NCI-H510A treated with DMSO at 0.1 percent for 48 hours (cell line): ENCODE results near the gene HMGXB3.

Source experiments
- DNase-seq: peaks from one replicate; lab custom pipeline; 2025; lab: John Stamatoyannopoulos, UW

The HMGXB3 gene

GRCh38 chr5:150092159-150092787 lies 91.7 kb downstream of the HMGXB3 start:
- DNase-seq = no peak

DNA sequence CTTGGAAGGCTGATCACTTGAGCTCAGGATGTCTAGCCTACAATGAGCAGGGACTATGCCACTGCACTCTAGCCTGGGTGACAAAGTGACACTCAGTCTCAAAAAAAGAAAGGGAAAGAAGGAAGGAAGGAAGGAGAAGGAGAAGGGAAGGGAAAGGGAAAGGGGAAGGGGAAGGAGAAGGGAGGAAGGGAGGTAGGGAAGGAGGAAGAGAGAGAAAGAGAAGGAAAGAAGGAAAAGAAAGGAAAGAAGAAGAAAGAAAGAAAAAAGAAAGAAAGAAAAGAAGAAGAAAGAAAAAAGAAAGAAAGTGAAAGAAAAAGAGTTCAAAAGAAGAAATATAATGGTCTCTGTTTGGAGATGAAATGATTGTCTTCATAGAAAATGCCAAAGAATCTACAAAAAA lies 96.6 kb downstream of the HMGXB3 start:
- no peak for DNase-seq

- DNase-seq = no peak
These were observed 100.5 kb downstream of the HMGXB3 start for GRCh38 chr5:150101023-150101422.
